ENCODE results near the gene CDH24.

The CDH24 gene

GRCh38 chr14:23080474-23080873, 23.2 kb upstream of the CDH24 start:
- H3K36me3 ChIP-seq (ENCODE audit: insufficient read depth, low read length): peaks cover 99% of the 10 kb centered on the region
- DNase-seq: no peak
- H3K79me2 ChIP-seq (ENCODE audit: insufficient read depth, low read length): peaks cover 17% of the 10 kb centered on the region
- no peak for ATAC-seq (ENCODE audit: insufficient read depth, low read depth)
- peaks cover 7% of the 10 kb centered on the region; the same call in 1 of the 2 replicates for H4K20me1 ChIP-seq (ENCODE audit: insufficient read depth, low read length)
- no peak overlapping the region for H2AFZ ChIP-seq (ENCODE audit: low read depth, low read length)
- H3K27me3 ChIP-seq (ENCODE audit: insufficient read depth, low read length, poor library complexity): no peaks in the 10 kb centered on the region
- H3K4me2 ChIP-seq (ENCODE audit: insufficient read depth, low read length): no peak overlapping the region
- no peaks in the 10 kb centered on the region for H3K9me3 ChIP-seq (ENCODE audit: insufficient read depth, low read length, severe bottlenecking)
- no peak overlapping the region for H3K4me3 ChIP-seq (ENCODE audit: low read depth in 1 of 2, low read length in 2 of 2)
- no peak overlapping the region for H3K9ac ChIP-seq (ENCODE audit: low read depth, low read length)
- TF ChIP-seq CTCF (IDR thresholded peaks at IDR 0.05; ENCODE audit: borderline replicate concordance, extremely low read depth, low read length, poor library complexity, severe bottlenecking) (no peak), EZH2 (IDR thresholded peaks at IDR 0.05; ENCODE audit: borderline replicate concordance, low read depth, low read length, severe bottlenecking) (no peak)
- H3K4me1 ChIP-seq (ENCODE audit: insufficient read depth, low read length): no peaks in the 10 kb centered on the region
- H3K27ac ChIP-seq (ENCODE audit: low read length): no peak overlapping the region

- no peaks in the 10 kb centered on the region for H3K9me3 ChIP-seq (ENCODE audit: insufficient read depth, low read length, severe bottlenecking)
- no peak overlapping the region for H2AFZ ChIP-seq (ENCODE audit: low read depth, low read length)
- no peak overlapping the region for H3K9ac ChIP-seq (ENCODE audit: low read depth, low read length)
- no peak overlapping the region for H3K27ac ChIP-seq (ENCODE audit: low read length)
- H3K4me1 ChIP-seq (ENCODE audit: insufficient read depth, low read length): no peaks in the 10 kb centered on the region
- no peak overlapping the region for H3K4me2 ChIP-seq (ENCODE audit: insufficient read depth, low read length)
- H3K79me2 ChIP-seq (ENCODE audit: insufficient read depth, low read length): peaks cover 9% of the 10 kb centered on the region; the same call in 1 of the 2 replicates
- TF ChIP-seq CTCF (IDR thresholded peaks at IDR 0.05; ENCODE audit: borderline replicate concordance, extremely low read depth, low read length, poor library complexity, severe bottlenecking): no peak
- TF ChIP-seq EZH2 (IDR thresholded peaks at IDR 0.05; ENCODE audit: borderline replicate concordance, low read depth, low read length, severe bottlenecking): no peak
- no peaks in the 10 kb centered on the region for H3K27me3 ChIP-seq (ENCODE audit: insufficient read depth, low read length, poor library complexity)
- H3K36me3 ChIP-seq (ENCODE audit: insufficient read depth, low read length): peaks cover 98% of the 10 kb centered on the region
- no peak for DNase-seq
- no peak for ATAC-seq (ENCODE audit: insufficient read depth, low read depth)
- peaks cover 7% of the 10 kb centered on the region; the same call in 1 of the 2 replicates for H4K20me1 ChIP-seq (ENCODE audit: insufficient read depth, low read length)
- H3K4me3 ChIP-seq (ENCODE audit: low read depth in 1 of 2, low read length in 2 of 2): no peak overlapping the region
Measured at GRCh38 chr14:23079716-23080115, 22.4 kb upstream of the CDH24 start.

- no peak overlapping the region for H3K4me3 ChIP-seq (ENCODE audit: low read depth in 1 of 2, low read length in 2 of 2)
- no peak overlapping the region for H3K9ac ChIP-seq (ENCODE audit: low read depth, low read length)
- no peaks in the 10 kb centered on the region for H3K9me3 ChIP-seq (ENCODE audit: insufficient read depth, low read length, severe bottlenecking)
- no peak for ATAC-seq (ENCODE audit: insufficient read depth, low read depth)
- H3K27ac ChIP-seq (ENCODE audit: low read length): no peak overlapping the region
- H3K4me2 ChIP-seq (ENCODE audit: insufficient read depth, low read length): no peak overlapping the region
- no peak overlapping the region for H2AFZ ChIP-seq (ENCODE audit: low read depth, low read length)
- H4K20me1 ChIP-seq (ENCODE audit: insufficient read depth, low read length): peaks cover 7% of the 10 kb centered on the region; the same call in 1 of the 2 replicates
- no peaks in the 10 kb centered on the region for H3K4me1 ChIP-seq (ENCODE audit: insufficient read depth, low read length)
- H3K36me3 ChIP-seq (ENCODE audit: insufficient read depth, low read length): peaks cover 92% of the 10 kb centered on the region
- no peaks in the 10 kb centered on the region for H3K27me3 ChIP-seq (ENCODE audit: insufficient read depth, low read length, poor library complexity)
- no peak for DNase-seq
- TF ChIP-seq CTCF (IDR thresholded peaks at IDR 0.05; ENCODE audit: borderline replicate concordance, extremely low read depth, low read length, poor library complexity, severe bottlenecking): no peak
- no peak for TF ChIP-seq EZH2 (IDR thresholded peaks at IDR 0.05; ENCODE audit: borderline replicate concordance, low read depth, low read length, severe bottlenecking)
- H3K79me2 ChIP-seq (ENCODE audit: insufficient read depth, low read length): peaks cover 9% of the 10 kb centered on the region; the same call in 1 of the 2 replicates
Measured at GRCh38 chr14:23078692-23079116, 21.4 kb upstream of the CDH24 start.
